Measurements from ENCODE around the gene ABI1. TPM values are rescaled to one million over a fixed set of nuclear protein-coding genes. Genes with fewer than 3 reads are reported as not detected.

Gene ABI1
- total RNA-seq, 1 donor from 2014 or later, result 67.5 TPM

DNA sequence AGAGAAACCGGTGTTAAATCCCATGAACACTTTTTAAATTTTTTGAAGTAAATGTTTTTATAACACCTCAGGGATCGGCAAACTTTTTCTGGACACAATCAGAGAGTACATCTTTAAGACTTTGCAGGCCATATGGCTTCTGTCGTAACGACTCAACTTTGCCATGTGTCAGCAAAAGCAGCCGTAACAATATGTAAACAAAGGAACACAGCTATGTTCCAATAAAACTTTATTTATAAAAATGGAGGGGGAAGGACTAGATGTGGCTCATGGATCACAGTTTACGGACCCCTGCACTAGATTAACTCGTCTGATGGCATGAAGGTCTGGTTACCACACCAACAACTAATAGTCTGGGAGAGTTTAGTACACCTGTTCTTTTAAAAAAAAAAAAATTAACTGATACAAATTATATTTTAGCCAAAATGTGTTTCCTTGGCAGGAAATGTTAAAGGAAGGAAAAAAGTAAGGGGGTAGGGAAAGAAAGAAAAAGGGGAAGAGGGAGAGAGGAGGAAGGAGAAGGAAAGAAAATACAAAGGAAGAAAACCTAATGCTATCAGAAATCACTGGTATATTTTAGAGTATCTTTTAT is 50.2 kb downstream of the ABI1 start:
- Mint-ChIP-seq H3K27ac (ENCODE audit: unreplicated experiment) (no peak overlapping the region), H3K4me1 (ENCODE audit: unreplicated experiment) (peaks cover 12% of the 10 kb centered on the region), H3K9me3 (ENCODE audit: unreplicated experiment) (no peaks in the 10 kb centered on the region), H3K27me3 (ENCODE audit: unreplicated experiment) (no peaks in the 10 kb centered on the region), H3K36me3 (ENCODE audit: low read depth, unreplicated experiment) (no peaks in the 10 kb centered on the region), H3K4me3 (ENCODE audit: unreplicated experiment) (no peak overlapping the region)
- TF ChIP-seq CTCF (IDR thresholded peaks at IDR 0.05; ENCODE audit: unreplicated experiment), result no peak
- no peak for DNase-seq (ENCODE audit: low spot score)

- Mint-ChIP-seq H3K4me1 (ENCODE audit: unreplicated experiment) (peaks cover 16% of the 10 kb centered on the region), H3K36me3 (ENCODE audit: low read depth, unreplicated experiment) (no peaks in the 10 kb centered on the region), H3K9me3 (ENCODE audit: unreplicated experiment) (no peaks in the 10 kb centered on the region), H3K27me3 (ENCODE audit: unreplicated experiment) (no peaks in the 10 kb centered on the region), H3K27ac (ENCODE audit: unreplicated experiment) (no peak overlapping the region), H3K4me3 (ENCODE audit: unreplicated experiment) (no peak overlapping the region)
- no peak for TF ChIP-seq CTCF (IDR thresholded peaks at IDR 0.05; ENCODE audit: unreplicated experiment)
- no peak for DNase-seq (ENCODE audit: low spot score)
These were observed 50.8 kb downstream of the ABI1 start for GRCh38 chr10:26809973-26810372.

DNA sequence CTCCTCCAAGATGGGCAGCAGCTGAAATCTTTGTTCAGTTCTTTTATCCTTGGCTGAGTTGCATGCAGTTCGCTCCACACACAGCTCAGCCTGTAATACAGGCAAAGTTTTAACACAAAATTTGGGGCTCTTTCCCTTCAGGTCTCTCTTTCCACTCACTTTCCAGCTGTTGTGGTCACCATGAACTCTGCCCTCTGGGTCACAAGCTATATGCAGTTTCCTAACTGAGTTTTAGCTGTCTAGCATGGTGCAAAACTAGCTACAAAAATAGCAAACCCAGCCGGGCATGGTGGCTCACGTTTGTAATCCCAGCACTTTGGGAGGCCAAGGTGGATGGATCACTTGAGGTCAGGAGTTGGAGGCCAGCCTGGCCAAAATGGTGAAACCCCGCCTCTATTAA is 53.2 kb downstream of the ABI1 start:
- no peaks in the 10 kb centered on the region for H3K9me3 Mint-ChIP-seq (ENCODE audit: unreplicated experiment)
- H3K27ac Mint-ChIP-seq (ENCODE audit: unreplicated experiment), result no peak overlapping the region
- no peak for DNase-seq (ENCODE audit: low spot score)
- no peaks in the 10 kb centered on the region for H3K27me3 Mint-ChIP-seq (ENCODE audit: unreplicated experiment)
- peaks cover 41% of the 10 kb centered on the region for H3K4me1 Mint-ChIP-seq (ENCODE audit: unreplicated experiment)
- TF ChIP-seq CTCF (IDR thresholded peaks at IDR 0.05; ENCODE audit: unreplicated experiment), result no peak
- H3K36me3 Mint-ChIP-seq (ENCODE audit: low read depth, unreplicated experiment), result no peaks in the 10 kb centered on the region
- H3K4me3 Mint-ChIP-seq (ENCODE audit: unreplicated experiment), result no peak overlapping the region

DNA sequence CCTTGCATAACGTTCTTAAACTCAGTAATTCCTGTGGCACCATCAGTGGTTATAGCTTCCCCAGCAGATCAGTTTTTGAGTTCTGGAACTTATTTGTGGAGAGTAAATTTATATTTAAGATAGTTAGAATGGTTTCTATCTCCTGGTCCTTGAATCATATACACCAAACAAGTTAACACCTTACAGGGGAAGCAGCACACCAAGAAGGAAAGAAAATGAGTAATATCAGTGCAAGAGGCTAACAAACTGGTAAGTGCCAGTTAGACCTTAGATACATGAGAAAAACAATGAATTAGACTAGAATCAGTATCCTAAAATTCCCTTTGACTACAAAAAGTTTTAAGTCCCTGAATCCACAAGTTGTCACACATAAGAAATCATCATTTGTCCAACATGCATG is 54.2 kb downstream of the ABI1 start:
- Mint-ChIP-seq H3K36me3 (ENCODE audit: low read depth, unreplicated experiment) (no peaks in the 10 kb centered on the region), H3K4me1 (ENCODE audit: unreplicated experiment) (peaks cover 48% of the 10 kb centered on the region), H3K9me3 (ENCODE audit: unreplicated experiment) (no peaks in the 10 kb centered on the region), H3K4me3 (ENCODE audit: unreplicated experiment) (no peak overlapping the region), H3K27me3 (ENCODE audit: unreplicated experiment) (no peaks in the 10 kb centered on the region), H3K27ac (ENCODE audit: unreplicated experiment) (no peak overlapping the region)
- no peak for TF ChIP-seq CTCF (IDR thresholded peaks at IDR 0.05; ENCODE audit: unreplicated experiment)
- DNase-seq (ENCODE audit: low spot score), result no peak

- Mint-ChIP-seq H3K4me1 (ENCODE audit: unreplicated experiment) (peaks cover 47% of the 10 kb centered on the region), H3K27ac (ENCODE audit: unreplicated experiment) (no peak overlapping the region), H3K36me3 (ENCODE audit: low read depth, unreplicated experiment) (no peaks in the 10 kb centered on the region), H3K4me3 (ENCODE audit: unreplicated experiment) (no peak overlapping the region), H3K9me3 (ENCODE audit: unreplicated experiment) (no peaks in the 10 kb centered on the region), H3K27me3 (ENCODE audit: unreplicated experiment) (no peaks in the 10 kb centered on the region)
- no peak for TF ChIP-seq CTCF (IDR thresholded peaks at IDR 0.05; ENCODE audit: unreplicated experiment)
- no peak for DNase-seq (ENCODE audit: low spot score)
These were observed 55.1 kb downstream of the ABI1 start for GRCh38 chr10:26805567-26806245.
